GM19467 (cell line): Measurements from ENCODE around the gene GOLGA6L4.
"Not testable (repeated sequence)": the region's sequence is repeated elsewhere in the genome, so short reads cannot be mapped to it uniquely, and the experiment has no call there.

Experiments
- ATAC-seq: cut with Tn5 transposase; IDR thresholded peaks from one replicate; pipeline ENCODE4 v1.9.1; 2021; ENCODE audit warnings: mild to moderate bottlenecking, moderate library complexity; ENCODE audit not compliant: unreplicated experiment

Gene GOLGA6L4, protein sequence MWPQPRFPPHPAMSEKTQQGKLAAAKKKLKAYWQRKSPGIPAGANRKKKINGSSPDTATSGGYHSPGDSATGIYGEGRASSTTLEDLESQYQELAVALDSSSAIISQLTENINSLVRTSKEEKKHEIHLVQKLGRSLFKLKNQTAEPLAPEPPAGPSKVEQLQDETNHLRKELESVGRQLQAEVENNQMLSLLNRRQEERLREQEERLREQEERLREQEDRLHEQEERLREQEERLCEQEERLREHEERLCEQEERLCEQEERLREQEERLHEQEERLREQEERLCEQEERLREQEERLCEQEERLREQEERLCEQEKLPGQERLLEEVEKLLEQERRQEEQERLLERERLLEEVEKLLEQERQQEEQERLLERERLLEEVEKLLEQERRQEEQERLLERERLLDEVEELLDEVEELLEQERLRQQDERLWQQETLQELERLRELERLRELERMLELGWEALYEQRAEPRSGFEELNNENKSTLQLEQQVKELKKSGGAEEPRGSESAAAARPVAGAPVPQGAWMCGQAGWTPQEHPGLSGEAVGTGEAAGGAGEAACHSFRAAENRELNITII

DNA sequence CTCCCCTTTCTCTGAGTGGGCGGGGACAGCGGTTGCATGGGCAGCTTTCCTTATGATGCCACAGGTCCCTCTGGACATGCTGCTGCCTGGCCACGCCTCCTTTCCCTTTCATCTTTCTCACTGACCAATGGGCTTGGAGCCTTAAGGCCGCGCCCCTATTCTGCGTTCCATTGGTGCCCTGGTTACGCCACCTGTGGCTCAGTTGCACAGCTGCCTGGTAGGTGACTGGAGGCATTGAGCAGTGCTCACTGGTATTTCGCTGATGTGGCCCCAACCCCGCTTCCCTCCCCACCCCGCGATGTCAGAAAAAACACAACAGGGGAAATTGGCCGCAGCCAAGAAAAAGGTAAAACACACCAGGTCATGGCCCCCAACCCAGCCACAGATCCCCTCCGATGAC is at the start of gene GOLGA6L4:
GOLGA6L4 (plus strand) TSS at position 201 of the 400 bp plus-strand sequence; CDS start at position 263, 62 bp downstream.
- ATAC-seq = not testable (repeated sequence)

DNA sequence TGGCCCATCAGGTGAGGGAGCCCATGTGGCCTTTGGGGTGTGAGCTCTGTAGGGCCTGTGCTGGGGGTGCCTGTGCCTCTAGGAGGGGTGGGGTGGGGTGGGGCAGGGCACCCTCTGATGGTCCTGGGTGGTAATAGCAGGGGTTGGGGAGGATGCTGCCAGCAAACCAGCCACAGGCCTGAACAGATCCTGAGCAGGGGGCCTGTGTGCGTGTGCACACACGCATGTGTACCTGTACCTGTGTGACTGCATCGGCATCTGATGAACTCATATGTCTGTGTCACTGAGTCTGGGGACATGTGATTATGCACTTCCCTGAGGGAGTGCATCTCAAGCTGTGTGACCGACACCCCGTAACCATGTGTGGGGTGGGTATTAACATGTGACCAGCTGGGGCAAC is 42.6 kb upstream of the GOLGA6L4 start:
- not testable (repeated sequence) for ATAC-seq

DNA sequence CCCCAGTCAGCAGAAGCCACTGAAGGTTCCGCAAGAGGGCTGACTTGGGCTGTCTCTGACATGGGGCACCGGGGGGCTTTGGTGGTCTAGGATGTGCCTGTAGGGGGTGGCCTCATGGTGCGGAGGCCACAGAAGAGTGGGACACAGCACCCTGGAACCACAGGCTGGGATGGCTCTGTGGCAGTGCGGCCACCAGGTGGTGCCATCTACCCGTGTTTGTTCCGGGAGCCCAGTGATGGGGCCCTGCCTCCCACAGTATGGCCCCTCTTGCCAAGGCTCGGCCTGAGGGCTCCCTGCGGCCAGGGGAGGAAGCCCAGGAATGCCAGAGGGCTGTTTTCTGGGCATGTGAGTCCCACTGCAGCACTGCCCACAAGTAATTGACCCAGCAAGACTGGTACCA is 40.0 kb upstream of the GOLGA6L4 start:
- ATAC-seq = peak; percentile 88

DNA sequence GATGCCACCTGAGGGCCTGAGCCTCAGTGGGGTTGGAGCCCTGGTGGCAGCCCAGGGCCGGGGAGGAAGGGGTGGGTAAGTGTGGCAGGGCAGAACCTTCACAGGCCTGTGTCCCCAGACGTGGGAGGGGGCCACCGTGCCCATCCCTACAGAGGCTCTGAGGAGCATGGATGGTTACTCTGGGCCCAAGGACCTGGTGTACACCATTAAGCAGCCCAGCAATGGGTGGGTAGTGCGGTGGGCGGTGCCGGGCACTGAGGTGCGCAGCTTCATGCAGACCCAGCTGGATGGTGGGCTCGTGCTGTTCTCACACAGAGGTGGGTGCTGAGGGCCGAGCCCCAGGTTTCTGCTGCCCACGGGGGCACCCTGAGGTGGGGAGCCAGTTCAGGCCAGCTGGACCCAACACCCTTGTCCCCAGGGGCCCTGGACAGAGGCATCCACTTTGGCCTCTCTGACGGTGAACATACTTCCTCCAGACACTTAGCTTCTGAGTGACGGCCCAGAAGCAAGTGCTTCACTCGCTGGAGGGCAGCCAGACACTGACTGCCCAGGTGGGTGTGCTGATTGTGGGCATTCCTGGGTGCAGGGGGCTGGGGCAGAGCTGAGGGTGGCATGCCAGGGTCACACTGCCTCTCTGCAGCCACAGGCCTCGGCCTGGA is 38.9 kb upstream of the GOLGA6L4 start:
- ATAC-seq = not testable (repeated sequence)

DNA sequence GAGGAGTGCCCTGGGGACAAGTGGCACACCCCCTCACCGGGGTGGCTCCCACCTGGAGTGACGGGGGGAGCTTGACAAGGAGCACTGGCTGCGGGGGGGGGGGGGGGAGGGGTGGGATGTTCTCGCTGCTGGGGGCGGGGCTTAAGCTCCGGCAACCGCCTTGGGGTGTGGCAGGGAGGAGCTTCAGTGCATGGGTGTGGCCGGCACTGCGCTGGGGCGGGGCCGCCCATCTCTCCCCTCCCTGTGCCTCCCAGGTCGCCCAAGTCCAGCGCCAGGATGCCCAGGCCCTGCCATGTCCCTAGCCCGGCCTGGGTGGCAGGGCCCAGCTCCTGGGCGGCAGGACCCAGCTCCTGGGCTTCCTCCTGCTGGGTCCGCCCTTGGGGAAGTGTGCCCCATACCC is 35.7 kb upstream of the GOLGA6L4 start:
- ATAC-seq = not testable (repeated sequence)

DNA sequence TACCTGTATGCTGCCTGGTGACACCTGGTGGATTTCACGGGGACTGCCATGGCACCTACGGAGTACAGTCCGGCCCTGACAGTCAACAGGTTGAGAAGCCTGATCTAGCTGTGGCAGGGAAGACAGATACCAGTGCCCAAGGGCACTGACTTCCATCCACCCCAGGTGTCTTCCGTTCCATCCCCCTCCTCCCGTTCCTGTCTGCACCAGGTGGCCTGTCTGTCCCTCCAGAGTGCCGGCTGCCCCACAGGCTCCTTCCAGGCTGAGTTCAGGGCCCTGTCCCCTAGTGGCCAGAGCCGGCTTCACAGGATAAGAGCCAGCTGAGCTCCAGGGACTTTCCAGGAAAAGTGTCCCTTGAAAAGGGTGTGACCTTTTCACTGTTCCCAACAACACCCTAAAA is 10.9 kb downstream of the GOLGA6L4 start:
- not testable (repeated sequence) for ATAC-seq
